Measurements from ENCODE around the gene PTH1R.

Gene PTH1R

DNA sequence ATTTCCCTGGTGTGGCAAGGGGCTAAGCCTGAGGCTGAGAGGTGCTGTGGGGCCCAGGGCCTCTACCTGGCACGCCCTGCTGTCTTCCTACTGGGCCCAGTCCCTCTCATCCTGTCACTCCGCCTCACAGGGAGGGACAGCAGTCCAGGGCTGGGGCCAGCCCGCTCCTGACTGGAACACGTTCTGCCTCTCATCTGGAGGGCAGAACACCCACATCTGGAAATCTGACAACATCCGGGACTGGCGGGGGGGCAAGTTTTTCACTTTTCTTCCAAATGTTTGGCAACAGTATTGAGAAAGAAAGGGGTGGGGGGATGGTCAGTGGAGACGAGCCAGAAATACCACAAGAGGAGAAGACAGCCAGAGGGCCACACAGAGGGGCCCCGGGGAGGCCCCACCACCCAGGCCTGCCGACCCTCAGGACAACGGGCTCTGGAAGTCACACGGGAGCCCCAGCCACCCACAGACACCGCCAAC, 12.5 kb upstream of the PTH1R start:
- no peak for DNase-seq

DNA sequence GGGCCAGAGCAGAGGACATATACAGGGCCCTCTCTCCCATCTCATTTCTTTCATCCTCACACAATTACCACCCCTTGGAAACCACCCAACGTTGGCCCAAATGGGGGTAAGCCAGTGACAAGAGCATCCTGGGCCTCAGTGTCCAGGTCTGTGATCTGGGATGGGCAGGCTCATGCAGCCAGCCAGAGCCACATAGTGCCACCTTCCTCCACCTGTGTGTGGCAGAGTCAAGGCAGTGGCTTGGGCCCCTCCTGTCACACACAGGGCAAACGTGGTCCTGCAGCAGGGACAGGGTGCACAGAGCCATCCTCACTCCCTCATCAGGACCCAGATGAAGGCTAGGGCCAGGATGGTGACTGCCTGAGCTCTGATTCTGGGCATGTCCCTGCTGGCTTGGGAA, 12.0 kb upstream of the PTH1R start:
- DNase-seq: no peak

DNA sequence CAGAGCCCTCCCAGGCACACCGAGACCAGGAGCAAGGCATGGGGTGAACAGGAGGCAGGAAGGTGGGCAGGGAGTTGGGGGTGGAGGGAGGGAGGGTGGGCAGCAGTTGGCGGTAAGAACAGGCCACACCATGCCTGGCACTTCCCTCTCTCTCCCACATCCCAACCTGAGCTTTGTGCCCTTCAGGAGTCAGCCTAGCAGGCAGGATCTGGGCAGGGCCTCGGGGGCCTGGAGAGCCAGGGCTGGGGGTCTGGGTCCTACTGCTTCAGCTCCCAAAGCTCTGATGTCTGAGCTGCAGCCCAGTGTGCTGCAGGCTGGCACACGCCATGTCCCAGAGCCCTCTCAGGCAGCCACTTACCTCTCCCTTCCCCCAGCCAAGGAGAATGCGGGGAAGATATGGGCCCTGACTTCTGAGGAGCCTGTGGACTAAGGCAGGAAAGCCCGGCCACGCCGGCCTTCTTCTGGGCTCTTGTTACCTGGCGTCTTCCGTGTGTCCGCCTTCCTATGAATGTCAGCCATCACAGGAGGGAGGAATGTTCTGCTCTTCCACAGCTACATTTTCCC, 11.4 kb upstream of the PTH1R start:
- no peak for DNase-seq

DNA sequence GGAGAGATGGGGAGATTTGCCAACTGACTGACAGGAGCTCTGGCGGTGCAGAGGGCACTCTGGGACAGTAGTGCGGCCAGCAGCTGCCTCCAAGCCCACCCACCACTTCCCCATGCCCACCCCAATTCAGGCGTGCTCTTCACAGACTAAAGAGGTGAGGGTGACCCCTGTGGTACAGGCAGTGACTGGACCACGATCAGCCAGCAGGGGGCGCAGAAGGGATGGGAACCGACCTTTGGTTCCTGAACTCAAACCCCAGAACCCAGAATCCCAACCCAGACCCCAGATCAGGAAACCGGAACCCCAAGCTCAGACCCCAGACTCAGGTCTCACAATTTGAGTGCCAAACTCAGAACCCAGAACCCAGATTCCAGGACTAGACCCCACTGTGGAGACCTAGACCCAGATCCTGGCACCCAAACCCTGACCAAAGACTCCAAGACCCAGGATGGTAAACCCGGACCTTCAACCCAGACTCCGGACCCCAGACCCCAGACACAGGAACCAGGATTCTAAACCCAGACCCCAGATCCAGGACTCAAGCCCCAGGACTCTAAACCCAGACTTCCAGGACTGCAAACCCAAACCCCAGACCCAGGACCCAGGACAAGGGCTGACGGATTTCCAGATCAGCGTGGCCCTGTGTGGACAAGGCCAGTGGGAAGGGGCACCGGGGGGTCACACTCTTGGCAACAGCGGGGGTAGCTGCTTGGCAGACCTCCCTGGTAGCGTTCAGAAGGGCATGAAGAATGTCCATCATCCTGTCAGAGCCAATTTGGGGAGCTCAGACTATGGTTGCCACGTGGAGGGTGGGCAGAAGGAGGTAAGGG, 10.6 kb upstream of the PTH1R start:
- DNase-seq: no peak

DNA sequence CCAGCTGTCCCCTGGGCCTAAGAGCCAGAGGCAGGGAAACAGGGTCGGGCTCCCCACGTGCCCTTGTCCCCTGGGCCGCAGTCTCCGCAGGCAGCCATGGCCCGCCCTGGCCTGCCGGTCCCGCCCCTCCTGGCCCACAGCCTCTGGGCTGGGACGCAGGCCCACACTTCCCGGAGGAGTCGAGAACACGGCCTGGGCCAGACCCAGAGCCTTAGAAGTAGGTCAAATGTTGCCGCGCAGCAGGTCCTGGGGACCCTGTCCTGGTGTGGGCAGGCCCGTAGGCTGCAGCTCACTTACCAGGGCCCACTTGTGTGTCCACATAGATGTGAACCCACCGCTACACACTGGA, 10.0 kb upstream of the PTH1R start:
- DNase-seq: no peak

DNA sequence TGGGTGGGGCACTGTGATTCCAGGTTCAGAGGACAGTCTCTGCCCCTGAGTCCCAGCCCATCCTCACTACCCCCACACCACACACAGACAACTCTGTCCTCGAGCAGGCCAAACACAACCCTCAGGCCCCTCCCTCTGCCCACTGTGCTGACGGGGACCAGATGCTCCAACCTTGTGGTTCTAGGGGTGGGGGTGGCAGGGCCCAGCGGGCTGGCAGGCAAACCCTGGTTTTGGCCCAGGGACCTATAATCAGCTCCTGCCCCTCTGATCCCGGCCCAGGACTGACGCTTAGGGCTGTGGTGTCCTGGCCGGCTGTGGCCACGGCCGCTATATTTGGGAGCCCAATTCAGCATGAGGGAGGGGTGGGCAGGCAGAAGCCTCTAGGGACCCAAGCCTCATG, 9.2 kb upstream of the PTH1R start:
- no peak for DNase-seq

DNA sequence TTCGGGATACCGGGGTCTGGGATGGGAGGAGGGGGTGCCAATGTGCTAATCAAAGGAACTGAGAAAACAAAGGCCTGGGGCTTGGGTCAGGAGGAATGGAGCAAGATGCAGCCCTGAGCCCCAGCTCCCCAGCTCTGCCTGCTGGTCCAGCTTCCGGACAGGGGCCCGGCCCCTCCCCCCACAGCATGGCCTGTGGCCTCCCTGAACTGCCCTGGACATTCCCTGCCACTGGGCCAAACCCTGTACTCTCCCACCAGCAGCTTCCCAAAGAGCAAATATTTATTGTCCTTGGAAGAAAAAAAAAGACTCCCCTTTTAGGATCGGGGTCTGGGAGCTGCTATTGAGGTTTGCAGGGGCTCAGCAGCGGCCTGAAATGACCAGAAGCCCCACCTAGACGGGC, 8.6 kb upstream of the PTH1R start:
- DNase-seq: no peak

DNA sequence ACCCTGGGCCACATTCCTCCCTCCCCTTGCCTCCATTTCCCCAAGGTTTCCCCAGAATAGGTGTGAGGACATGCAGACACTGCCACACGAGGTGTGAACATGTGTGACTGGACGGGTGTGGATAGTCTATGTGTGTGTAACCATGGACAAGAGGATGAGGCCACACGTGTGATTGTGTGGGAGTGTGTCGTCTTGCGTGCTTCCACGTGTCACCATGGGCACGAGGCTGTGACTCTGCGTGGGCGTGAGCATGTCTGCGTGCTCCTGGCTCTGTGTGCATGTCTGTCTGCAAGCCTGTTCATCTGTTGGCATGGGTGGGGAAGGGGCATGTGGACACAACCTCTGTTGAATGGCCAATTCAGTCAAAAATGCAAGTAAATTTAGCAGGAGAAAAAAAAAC, 8.1 kb upstream of the PTH1R start:
- DNase-seq: no peak

DNA sequence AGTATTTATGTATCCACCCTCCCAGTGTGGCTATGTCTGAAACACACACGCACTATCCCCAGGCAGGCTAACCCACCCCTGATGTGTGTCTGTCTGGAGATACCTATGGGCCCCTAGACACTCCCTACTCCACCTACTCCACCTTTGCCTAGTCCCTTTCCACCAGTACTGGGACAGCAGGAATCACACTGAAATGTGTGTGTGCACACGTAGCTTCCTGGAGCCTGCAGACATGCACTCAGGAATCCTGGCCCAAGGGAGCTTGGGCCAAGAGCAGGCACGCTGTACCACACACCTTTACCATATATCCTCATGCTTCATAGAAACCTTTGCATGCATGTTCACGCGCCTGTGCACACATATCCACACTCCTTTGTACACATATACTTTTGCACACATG, 6.9 kb upstream of the PTH1R start:
- no peak for DNase-seq

DNA sequence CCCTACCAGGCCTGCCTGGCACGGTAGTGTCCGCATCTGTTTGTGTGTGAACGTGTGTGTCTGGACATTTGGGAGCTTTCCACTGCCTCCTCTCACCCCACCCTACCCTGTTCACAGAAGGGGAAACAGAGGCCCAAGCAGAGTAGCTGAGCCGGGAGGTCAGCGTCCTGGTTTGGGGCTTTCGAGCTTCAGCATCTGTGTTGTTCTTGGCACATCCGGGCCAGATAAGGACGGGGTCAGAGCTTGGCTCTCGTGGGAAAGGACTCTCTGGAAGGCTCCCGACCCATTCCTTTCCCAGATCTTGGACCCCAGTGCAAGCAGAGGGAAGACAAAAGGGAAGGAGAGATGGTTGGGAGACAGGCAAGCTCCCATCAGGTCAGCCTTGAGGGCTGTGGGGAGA, 6.3 kb upstream of the PTH1R start:
- no peak for DNase-seq

DNA sequence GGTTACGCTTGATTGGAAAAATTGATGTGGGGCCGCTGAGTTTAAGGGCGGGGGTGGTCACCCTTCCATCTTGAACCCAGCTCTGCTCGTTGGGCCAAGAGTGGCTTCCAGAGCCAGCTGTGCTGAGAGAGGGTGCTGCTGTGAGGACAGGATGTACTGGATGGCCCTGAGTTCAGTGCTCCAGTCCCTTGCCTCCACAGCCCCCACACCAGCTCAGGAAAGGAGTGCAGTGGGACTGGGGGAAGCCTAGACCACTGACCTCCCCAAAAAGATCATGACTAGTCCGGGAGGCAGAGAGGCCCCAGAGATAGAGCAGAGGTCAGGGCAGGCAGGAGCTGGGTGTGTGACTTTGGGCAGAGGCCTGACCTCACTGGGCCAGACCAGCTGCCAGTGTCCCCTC, 4.0 kb upstream of the PTH1R start:
- DNase-seq: no peak

DNA sequence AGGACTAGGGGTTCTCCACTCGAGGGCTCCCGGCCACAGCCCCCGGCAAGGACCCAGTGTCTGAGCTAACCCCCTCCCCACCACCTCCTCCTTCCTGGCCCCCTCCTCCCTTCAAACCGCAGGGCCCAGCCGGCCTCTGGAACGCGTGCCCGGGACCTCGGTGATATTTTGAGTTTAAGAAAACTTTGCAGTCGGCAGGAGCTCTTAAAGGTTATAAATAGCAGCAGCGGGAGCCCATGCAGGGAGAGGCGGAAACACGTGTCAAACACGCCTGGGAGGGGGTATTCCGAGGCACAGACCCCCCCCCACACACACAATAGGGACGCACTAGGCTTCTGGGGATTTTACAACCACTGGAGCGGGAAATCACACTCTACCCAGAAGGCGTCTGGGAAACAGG, 3.1 kb upstream of the PTH1R start:
- DNase-seq: no peak

DNA sequence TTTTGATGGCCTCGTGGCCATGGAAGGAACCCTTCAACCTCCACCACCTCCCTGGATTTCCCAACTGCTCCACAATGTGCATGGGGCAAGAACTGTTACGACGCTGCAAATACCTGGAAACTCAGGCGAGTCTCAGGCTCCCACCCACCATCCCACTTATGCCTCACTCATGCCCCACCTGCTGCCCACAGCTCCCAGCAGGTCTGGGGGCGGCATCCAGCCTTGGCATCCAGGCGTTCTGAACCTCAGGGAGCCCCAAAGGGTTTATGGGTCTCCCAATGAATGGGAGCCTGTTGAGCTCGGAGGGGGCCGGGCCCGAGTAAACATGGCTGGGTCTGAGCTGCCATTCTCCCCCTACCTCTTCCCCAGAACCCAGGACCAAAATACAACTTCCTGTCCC, 2.0 kb upstream of the PTH1R start:
- DNase-seq: no peak

DNA sequence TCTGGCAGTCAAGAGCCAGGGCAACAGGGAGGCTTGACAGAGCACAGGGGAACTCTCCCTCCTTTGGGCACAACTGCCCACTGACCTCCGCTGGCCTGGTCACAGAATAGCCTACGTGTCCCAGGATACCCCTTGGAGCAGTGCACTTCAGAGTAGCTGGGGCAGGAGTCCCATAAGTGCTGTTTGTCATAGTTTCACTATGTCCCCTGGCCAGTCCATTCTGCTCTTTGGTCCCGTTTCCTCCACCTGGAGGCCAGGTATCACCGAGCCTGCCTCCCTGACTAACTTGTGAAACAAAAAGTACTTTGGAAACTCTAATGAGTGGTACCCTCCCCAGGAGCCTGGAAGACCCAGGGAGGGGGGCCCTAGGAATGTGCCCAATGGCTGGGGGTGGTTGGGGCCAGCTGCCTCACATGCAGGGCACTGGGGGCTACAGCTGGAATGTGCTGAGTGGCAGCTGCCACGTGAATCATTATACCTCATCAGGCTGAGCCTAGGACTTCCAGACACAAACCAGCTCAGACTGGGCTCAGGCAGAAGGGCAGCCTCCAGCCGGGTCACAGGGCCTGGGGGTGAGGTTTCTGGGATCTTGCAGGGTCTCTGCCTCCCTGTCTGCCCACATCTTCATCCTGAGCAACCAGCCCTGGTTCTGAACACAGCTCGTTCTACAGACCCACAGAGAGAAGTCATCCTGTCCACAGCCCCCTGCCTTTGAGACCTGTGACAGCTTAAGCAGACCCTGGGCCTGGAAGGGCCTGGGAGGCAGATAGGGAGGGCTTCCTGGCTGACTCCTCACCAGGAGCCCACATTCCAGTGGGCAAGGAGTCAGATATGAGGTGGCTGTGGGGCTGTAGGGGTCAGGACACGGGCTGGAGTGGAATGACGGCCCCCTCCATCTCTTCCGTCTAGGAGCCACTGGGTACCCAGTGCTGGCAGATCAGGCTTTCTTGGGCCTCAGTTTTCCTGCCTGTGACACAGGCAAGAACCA, 914 bp upstream of the PTH1R start:
- DNase-seq: no peak

DNA sequence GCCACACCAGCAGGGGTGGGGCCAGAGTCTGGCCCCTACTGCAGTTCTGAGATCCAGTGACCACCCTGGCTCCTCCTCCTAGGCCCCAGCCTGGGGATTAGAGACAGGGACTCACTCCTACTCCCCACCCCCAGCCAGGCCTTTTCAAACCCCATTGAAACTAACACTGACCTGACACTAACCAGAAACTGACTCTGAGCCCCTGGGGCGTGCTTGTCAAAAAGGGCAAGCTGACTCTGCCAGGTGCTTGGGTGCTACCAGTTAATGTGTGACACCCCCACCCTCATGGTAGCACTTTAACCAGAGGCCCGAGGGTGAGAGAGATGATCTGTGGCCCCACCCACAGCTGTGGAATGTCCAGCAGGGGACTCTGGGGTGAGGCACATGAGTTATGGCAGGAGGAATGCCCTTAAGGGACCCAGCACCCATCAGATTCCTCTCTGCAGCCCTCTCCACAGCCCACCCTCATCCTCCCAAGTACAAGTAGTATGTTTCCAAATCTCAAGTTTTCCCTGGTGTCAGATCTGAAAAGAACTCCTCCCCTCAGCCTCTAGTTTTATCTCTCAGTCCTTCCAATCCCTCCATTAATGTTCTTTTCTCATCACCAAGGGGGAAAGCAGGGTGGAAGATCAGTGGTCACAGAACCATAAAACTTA, 1.4 kb downstream of the PTH1R start:
- DNase-seq: no peak

DNA sequence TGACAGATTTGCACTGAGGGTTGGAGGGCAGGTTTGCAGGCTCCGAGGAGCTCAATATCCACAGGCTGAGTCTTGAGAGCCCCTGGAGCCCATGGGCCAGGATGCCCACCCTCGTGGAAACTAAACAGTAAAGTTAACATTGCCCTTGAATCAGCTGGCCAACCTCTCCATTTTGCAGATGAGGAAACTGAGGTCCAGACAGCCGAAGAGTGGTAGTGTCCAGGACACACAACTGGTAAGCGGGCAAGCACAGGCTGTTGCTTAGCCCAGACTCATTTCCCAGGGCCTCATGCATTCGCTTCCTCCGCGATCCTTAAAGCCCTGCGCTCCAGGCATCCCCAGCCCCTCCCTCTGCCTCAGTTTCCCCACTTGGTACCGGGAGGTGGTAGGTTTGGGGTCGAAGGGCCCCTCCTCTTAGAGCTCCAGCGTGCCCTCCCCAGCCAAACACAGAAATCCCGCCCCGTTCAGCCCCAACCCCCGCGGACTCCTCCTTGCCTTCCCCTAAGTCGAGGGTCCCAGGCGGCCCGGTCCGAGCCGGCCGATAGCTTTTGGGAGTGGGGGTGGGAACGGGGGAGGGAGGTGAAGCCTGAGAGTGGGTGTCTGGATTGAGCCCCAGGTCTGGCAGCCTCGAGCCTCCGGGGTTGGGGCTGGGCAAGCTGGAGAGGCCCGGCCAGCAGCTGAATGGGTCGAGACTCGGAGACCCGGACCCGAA, 3.5 kb downstream of the PTH1R start:
- DNase-seq: no peak

DNA sequence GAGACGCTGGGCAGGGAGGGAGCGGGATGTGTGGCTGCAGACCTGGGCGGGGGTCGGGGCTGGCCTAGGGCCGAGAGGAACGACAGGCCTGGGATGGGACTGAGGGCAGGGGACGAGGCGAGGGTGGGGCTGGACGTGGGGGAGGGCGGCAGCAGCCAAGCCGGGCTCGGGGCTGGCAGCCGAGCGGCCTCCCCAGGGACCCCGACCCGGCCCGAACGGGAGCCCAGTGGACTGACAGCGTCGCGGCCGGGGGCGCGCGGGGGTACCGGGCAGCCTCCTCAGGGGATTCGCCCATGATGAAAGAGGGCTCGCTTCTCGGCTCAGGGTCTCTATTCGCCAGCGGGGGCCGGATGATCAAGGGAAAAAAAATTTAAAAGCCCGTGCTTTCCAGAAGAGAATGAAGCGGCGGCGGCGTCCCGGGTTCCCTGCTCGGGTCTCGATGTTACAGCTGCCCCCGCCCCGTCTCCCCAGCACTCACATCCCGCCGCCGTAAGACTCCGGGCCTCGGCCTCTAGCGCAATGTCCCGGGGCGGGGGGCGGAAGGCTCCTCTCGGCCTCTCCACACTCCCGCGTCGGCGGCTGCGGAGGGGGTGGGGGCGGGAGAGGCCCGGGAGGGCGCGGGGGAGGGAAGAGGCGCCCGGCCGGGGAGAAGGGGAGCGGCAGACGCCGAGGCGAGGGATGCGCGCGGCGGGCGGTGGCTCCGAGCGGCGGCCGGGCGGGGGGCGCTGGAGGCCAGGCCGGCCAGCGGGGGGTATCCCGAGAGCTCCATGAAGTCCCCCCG, 4.3 kb downstream of the PTH1R start:
- DNase-seq: no peak

DNA sequence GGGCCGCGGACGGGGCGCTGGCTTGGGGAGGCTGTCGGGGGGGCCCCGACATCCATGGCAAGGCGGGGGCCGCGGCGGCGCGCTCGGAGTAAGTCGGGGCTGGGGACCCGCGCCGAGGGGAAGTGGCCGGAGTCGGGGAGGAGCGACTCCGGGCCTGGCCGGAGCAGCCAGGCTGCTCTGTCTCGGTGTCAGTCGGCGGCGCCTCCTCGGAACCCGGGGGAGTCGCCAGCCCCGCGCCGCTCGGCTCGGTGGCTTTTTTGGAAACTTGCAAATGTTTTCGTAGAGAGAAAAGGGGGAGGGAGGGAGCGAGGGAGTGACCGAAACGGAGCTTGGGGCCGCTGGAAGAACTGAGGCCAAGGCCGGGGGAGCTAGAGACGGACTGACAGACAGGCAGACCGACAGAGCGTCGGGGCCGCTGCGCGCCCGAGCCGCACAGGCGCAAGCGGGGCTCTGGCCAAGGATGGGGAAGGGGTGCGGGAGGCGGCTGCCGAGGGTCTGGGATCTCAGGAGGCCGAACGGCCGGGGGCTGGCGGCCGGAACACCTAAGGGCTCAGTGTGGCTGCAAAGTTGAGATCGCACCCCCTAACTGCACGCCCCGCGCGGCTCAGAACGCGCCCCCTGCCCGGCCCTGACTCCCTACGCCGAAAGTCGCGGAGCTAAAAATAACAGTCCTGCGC, 5.0 kb downstream of the PTH1R start:
- no peak for DNase-seq

DNA sequence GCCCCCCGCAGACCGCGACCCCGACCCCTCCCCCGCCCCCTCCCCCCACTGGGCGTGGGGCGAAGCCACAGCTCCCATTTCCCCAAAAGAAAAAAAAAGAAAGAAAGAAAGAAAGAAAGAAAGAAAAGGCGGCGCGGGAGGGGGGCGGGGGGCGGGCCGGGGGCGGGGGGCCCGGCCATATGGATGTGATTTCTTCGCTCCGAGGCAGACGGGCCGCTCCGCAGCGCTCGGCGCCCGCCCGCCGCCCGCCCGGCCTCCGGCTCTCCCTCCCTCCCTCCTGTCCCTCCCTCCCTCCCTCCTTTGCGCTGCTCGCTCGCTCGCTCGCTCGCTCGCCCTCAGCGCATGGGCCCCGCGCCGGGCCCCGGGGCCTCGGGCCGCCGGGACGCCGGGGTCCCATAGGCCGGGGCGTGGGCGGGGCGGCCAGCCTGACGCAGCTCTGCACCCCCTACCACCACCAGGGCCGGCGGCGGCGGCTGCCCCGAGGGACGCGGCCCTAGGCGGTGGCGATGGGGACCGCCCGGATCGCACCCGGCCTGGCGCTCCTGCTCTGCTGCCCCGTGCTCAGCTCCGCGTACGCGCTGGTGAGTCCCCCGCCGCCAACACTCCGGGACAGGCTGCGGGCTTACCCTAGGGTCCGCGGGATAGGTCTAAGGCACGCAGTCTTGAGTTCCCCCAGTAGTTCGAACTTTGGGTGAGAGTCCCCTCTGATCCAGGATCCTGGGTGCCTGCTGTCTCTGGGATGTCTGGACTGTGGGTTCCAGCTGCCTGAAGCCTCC, 5.7 kb downstream of the PTH1R start:
- DNase-seq: no peak

DNA sequence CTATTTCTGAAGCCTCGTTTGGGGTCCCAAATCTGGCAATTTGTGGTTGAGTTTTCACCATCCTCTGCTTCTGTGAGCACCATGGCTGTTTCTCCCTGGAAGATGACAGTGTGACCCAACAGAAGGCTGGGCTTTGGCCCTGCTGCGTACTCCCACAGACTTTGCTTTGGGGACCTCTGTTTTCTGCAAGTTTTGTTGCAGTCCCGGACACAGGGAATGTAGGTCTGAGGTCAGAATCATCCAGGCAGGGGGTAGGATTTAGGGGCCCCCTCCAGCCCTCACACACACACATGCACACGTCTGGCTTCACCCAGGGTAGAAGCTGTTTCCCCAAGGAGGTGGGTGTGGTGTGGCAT, 6.3 kb downstream of the PTH1R start:
- no peak for DNase-seq

All from SHP77 (cell line).